Right cardiac atrium (tissue), 5 donors: ENCODE measurements around the gene AATK. TPM values are rescaled to one million over a fixed set of nuclear protein-coding genes. Genes with fewer than 3 reads are reported as not detected.
A peak's percentile ranks its signal among the peaks of the same experiment; 100 is the strongest.

ENCODE experiments used
- ATAC-seq, 2 donors: fragments of 200-7000 bp; cut with Tn5 transposase; one replicate each; pipeline versions ENCODE4 v1.8.0 to v1.9.1; 2020; ENCODE audit warnings: moderate library complexity in 2 of 2, mild to moderate bottlenecking in 1 of 2
- DNase-seq, 3 donors: peaks; one replicate each; pipeline ENCODE4 v3.0.0-alpha.2; 2020
- H3K27ac ChIP-seq: one replicate; pipeline ENCODE4 v1.5.1; 2013; ENCODE audit warnings: mild to moderate bottlenecking, low read length, control low read depth, moderate library complexity
- H3K27me3 ChIP-seq: one replicate; pipeline ENCODE4 v1.6.1; 2013; ENCODE audit not compliant: control insufficient read depth, insufficient read depth
- H3K4me1 ChIP-seq: one replicate; pipeline ENCODE4 v1.6.1; 2013; ENCODE audit warnings: low read length; ENCODE audit not compliant: control insufficient read depth, insufficient read depth
- H3K4me3 ChIP-seq: one replicate; pipeline ENCODE4 v1.5.1; 2013; ENCODE audit warnings: low read length, control low read depth
- H3K9me3 ChIP-seq: one replicate; pipeline ENCODE4 v1.6.1; 2013; ENCODE audit warnings: low read length; ENCODE audit not compliant: control insufficient read depth
- WGBS: extraction: QIAGEN DNeasy Blood & Tissue Kit; methylation state at CpG from one replicate; pipeline ENCODE4 v1.1.7; 2013; 5-methylcytosine and 5-hydroxymethylcytosine counted together
- intact Hi-C, 4 donors: fragments of 100-400 bp; cut with DNase I; formaldehyde crosslinking; loops; one replicate each; pipeline versions ENCODE4 v1.11.0 to v1.14.0; 2022 to 2023
- polyA plus RNA-seq: library from polyadenylated mRNA; stranded (reverse); fragments of 200-250 nt; gene quantifications from one replicate; pipeline ENCODE4 v1.2.3, GENCODE V29; 2013
- total RNA-seq, 4 donors: library from RNA; stranded (reverse); fragmentation: NEBNext Ultra II Directional; extraction: Animal tissue kit (Norgen Biotek cat#: 25700); gene quantifications; one replicate each; pipeline ENCODE4 v1.2.1, GENCODE V29; 2021
- donor health status: healthy with polysubstance abuse.
- donor health status: DM: no; HTN: yes; CAD: no.
- donor health status: DM: no; HTN: no; CAD: no.
- donor health status: DM: no; HTN: yes; CAD: no; lungs with severe emphysema.
- donor health status: DM: yes; HTN: yes; CAD: no.

The AATK gene
- total and polyA plus RNA-seq, 5 donors = 8.6 to 15.4 (median 12.4) TPM

GRCh38 chr17:81181811-81182185 is 15.8 kb upstream of the AATK start:
- peak in 1 of 3 donors; percentile 34 for DNase-seq
- no peak for ATAC-seq
- Histone ChIP-seq H3K4me1 (no peaks in the 10 kb centered on the region), H3K9me3 (no peaks in the 10 kb centered on the region), H3K27ac (no peak overlapping the region), H3K4me3 (no peak overlapping the region), H3K27me3 (no peaks in the 10 kb centered on the region)
- WGBS = 92% methylated on average over 19 of the region's 19 CpGs
- intact Hi-C loops = no loop called here

GRCh38 chr17:81180836-81181810 is 15.1 kb upstream of the AATK start:
- intact Hi-C loops = no loop called here
- no peak for ATAC-seq
- no peaks in the 10 kb centered on the region for H3K27me3 ChIP-seq
- DNase-seq = peak in 2 of 3 donors; percentile 43 to 57
- H3K9me3 ChIP-seq = no peaks in the 10 kb centered on the region
- WGBS = 93% methylated on average over 49 of the region's 49 CpGs
- H3K4me1 ChIP-seq = no peaks in the 10 kb centered on the region
- no peak overlapping the region for H3K4me3 ChIP-seq
- no peak overlapping the region for H3K27ac ChIP-seq

- WGBS = 32% methylated on average over 12 of the region's 12 CpGs
- H3K4me3 ChIP-seq = no peak overlapping the region
- no peaks in the 10 kb centered on the region for H3K4me1 ChIP-seq
- intact Hi-C loops = no loop called here
- peak in 2 of 3 donors; percentile 49 to 53 for DNase-seq
- ATAC-seq = peak in 1 of 2 donors; percentile 14
- no peaks in the 10 kb centered on the region for H3K27me3 ChIP-seq
- no peaks in the 10 kb centered on the region for H3K9me3 ChIP-seq
- H3K27ac ChIP-seq = no peak overlapping the region
Observed at GRCh38 chr17:81179861-81180260, 13.8 kb upstream of the AATK start.

- intact Hi-C loops = no loop called here
- Histone ChIP-seq H3K4me3 (no peak overlapping the region), H3K4me1 (no peaks in the 10 kb centered on the region), H3K9me3 (no peaks in the 10 kb centered on the region), H3K27ac (no peak overlapping the region), H3K27me3 (no peaks in the 10 kb centered on the region)
- WGBS = 74% methylated on average over 9 of the region's 9 CpGs
- no peak for ATAC-seq
- DNase-seq = no peak
Observed at GRCh38 chr17:81179220-81179619, 13.2 kb upstream of the AATK start.

GRCh38 chr17:81178136-81179091 is 12.4 kb upstream of the AATK start:
- Histone ChIP-seq H3K4me1 (no peaks in the 10 kb centered on the region), H3K27me3 (no peaks in the 10 kb centered on the region), H3K4me3 (no peak overlapping the region), H3K27ac (no peak overlapping the region), H3K9me3 (no peaks in the 10 kb centered on the region)
- DNase-seq (peak in 2 of 3 donors; percentile 25 to 29), ATAC-seq (no peak)
- intact Hi-C loops = no loop called here
- 92% methylated on average over 25 of the region's 25 CpGs for WGBS

GRCh38 chr17:81176666-81177065 is 10.6 kb upstream of the AATK start:
- ATAC-seq (no peak), DNase-seq (no peak)
- H3K27me3 ChIP-seq = no peaks in the 10 kb centered on the region
- no peak overlapping the region for H3K4me3 ChIP-seq
- H3K27ac ChIP-seq = no peak overlapping the region
- no peaks in the 10 kb centered on the region for H3K9me3 ChIP-seq
- H3K4me1 ChIP-seq = no peaks in the 10 kb centered on the region
- WGBS = 93% methylated on average over 7 of the region's 7 CpGs
- intact Hi-C loops = no loop called here

- intact Hi-C loops = no loop called here
- Histone ChIP-seq H3K4me1 (no peaks in the 10 kb centered on the region), H3K9me3 (no peaks in the 10 kb centered on the region), H3K27ac (no peak overlapping the region), H3K27me3 (no peaks in the 10 kb centered on the region), H3K4me3 (no peak overlapping the region)
- 65% methylated on average over 1 of the region's 1 CpG for WGBS
- ATAC-seq (no peak), DNase-seq (no peak)
Observed at GRCh38 chr17:81173762-81174155, 7.7 kb upstream of the AATK start.

GRCh38 chr17:81173052-81173761 is 7.2 kb upstream of the AATK start:
- H3K4me1 ChIP-seq = no peaks in the 10 kb centered on the region
- H3K27me3 ChIP-seq = no peaks in the 10 kb centered on the region
- H3K27ac ChIP-seq = no peak overlapping the region
- peak in 2 of 3 donors; percentile 8 to 34 for DNase-seq
- no peaks in the 10 kb centered on the region for H3K9me3 ChIP-seq
- intact Hi-C loops = no loop called here
- H3K4me3 ChIP-seq = no peak overlapping the region
- 80% methylated on average over 11 of the region's 11 CpGs for WGBS
- no peak for ATAC-seq

GRCh38 chr17:81171941-81172340 is 5.9 kb upstream of the AATK start:
- 64% methylated on average over 8 of the region's 8 CpGs for WGBS
- Histone ChIP-seq H3K9me3 (no peaks in the 10 kb centered on the region), H3K4me3 (no peak overlapping the region), H3K27ac (no peak overlapping the region), H3K4me1 (no peaks in the 10 kb centered on the region), H3K27me3 (no peaks in the 10 kb centered on the region)
- DNase-seq = peak in 2 of 3 donors; percentile 26 to 30
- intact Hi-C loops = no loop called here
- peak; percentile 25 to 74 for ATAC-seq

- H3K27ac ChIP-seq = no peak overlapping the region
- intact Hi-C loops = no loop called here
- no peaks in the 10 kb centered on the region for H3K9me3 ChIP-seq
- H3K27me3 ChIP-seq = no peaks in the 10 kb centered on the region
- H3K4me3 ChIP-seq = no peak overlapping the region
- ATAC-seq (no peak), DNase-seq (peak in 2 of 3 donors; percentile 23 to 32)
- no peaks in the 10 kb centered on the region for H3K4me1 ChIP-seq
- 87% methylated on average over 15 of the region's 15 CpGs for WGBS
Observed at GRCh38 chr17:81170727-81171494, 4.9 kb upstream of the AATK start.
